ENCODE measurements around the gene KCNJ10. TPM values are rescaled to one million over a fixed set of nuclear protein-coding genes. Genes with fewer than 3 reads are reported as not detected.
A peak's percentile ranks its signal among the peaks of the same experiment; 100 is the strongest.

KCNJ10 gene
- total and polyA plus RNA-seq, 4 experiments from 2014 or later, result 0.08 TPM; not detected in 3

DNA sequence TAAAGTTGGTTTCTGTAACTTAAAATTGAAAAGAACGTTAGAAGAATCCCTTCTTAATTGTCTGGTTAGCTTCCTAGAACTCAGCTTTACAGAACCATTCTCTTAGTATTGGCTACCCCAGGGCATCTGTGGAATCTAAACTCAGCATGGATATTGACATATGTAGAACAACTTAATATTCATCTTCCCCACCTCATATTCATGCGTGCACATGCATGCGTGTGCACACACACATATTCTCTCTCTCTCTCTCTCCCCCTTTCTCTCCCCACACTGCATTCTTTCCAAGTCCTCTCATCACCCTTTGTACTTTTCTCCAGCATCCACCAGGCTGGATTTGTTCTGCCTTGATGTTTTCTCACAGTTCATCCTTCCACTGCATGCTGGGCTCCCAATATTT is 51.6 kb downstream of the KCNJ10 start:
- Histone ChIP-seq H3K27me3 (ENCODE audit: insufficient read depth, low read length) (no peaks in the 10 kb centered on the region), H3K9me3 (ENCODE audit: control insufficient read depth in 1 of 2, low read length in 2 of 2) (no peaks in the 10 kb centered on the region), H3K36me3 (ENCODE audit: insufficient read depth, low read length) (no peaks in the 10 kb centered on the region), H3K27ac (ENCODE audit: low read depth, low read length) (no peak overlapping the region), H3K4me1 (ENCODE audit: insufficient read depth, low read length) (no peaks in the 10 kb centered on the region), H3K4me3 (ENCODE audit: low read length in 2 of 2) (no peak overlapping the region)
- peaks cover 2 to 3% of the 10 kb centered on the region in 2 donors for H3K27me3 Mint-ChIP-seq
- H3K36me3 Mint-ChIP-seq, result no peaks in the 10 kb centered on the region
- CTCF ChIA-PET (ENCODE audit: partially characterized antibody), result interaction anchor here (1.0 to 6.5 kb wide), 3 partner anchors 9 to 67 kb away, joined by 3 to 58 read pairs (median 6); no protein-coding TSS in a partner anchor
- H3K9me3 Mint-ChIP-seq, result no peaks in the 10 kb centered on the region
- DNase-seq, result no peak
- H3K4me1 Mint-ChIP-seq, result no peaks in the 10 kb centered on the region
- no peak overlapping the region for H3K27ac Mint-ChIP-seq
- H3K4me3 Mint-ChIP-seq, result no peak overlapping the region
- POLR2A ChIA-PET (ENCODE audit: partially characterized antibody), result no interaction called here
- intact Hi-C loops (cut with micrococcal nuclease), result no loop called here

GRCh38 chr1:160017592-160017991 is 52.4 kb downstream of the KCNJ10 start:
- no peaks in the 10 kb centered on the region for H3K9me3 ChIP-seq (ENCODE audit: control insufficient read depth in 1 of 2, low read length in 2 of 2)
- no peak overlapping the region for H3K4me3 Mint-ChIP-seq
- POLR2A ChIA-PET (ENCODE audit: partially characterized antibody), result no interaction called here
- peaks cover 2 to 3% of the 10 kb centered on the region in 2 donors for H3K27me3 Mint-ChIP-seq
- no peaks in the 10 kb centered on the region for H3K4me1 ChIP-seq (ENCODE audit: insufficient read depth, low read length)
- no peak overlapping the region for H3K27ac ChIP-seq (ENCODE audit: low read depth, low read length)
- CTCF ChIA-PET (ENCODE audit: partially characterized antibody), result interaction anchor here (1.0 to 6.5 kb wide), 3 partner anchors 8 to 68 kb away, joined by 3 to 58 read pairs (median 6); no protein-coding TSS in a partner anchor
- DNase-seq, result no peak
- no peaks in the 10 kb centered on the region for H3K36me3 ChIP-seq (ENCODE audit: insufficient read depth, low read length)
- H3K4me3 ChIP-seq (ENCODE audit: low read length in 2 of 2), result no peak overlapping the region
- no peaks in the 10 kb centered on the region for H3K27me3 ChIP-seq (ENCODE audit: insufficient read depth, low read length)
- H3K27ac Mint-ChIP-seq, result no peak overlapping the region
- H3K4me1 Mint-ChIP-seq, result no peaks in the 10 kb centered on the region
- intact Hi-C loops (cut with micrococcal nuclease), result no loop called here
- H3K9me3 Mint-ChIP-seq, result no peaks in the 10 kb centered on the region
- no peaks in the 10 kb centered on the region for H3K36me3 Mint-ChIP-seq

- Histone ChIP-seq H3K9me3 (ENCODE audit: control insufficient read depth in 1 of 2, low read length in 2 of 2) (no peaks in the 10 kb centered on the region), H3K27ac (ENCODE audit: low read depth, low read length) (no peak overlapping the region), H3K4me3 (ENCODE audit: low read length in 2 of 2) (no peak overlapping the region), H3K4me1 (ENCODE audit: insufficient read depth, low read length) (no peaks in the 10 kb centered on the region), H3K36me3 (ENCODE audit: insufficient read depth, low read length) (no peaks in the 10 kb centered on the region), H3K27me3 (ENCODE audit: insufficient read depth, low read length) (no peaks in the 10 kb centered on the region)
- DNase-seq, result no peak
- H3K9me3 Mint-ChIP-seq, result no peaks in the 10 kb centered on the region
- intact Hi-C loops (cut with micrococcal nuclease), result no loop called here
- H3K4me3 Mint-ChIP-seq, result no peak overlapping the region
- no peaks in the 10 kb centered on the region for H3K4me1 Mint-ChIP-seq
- H3K27me3 Mint-ChIP-seq, result peaks cover 1% of the 10 kb centered on the region in 2 donors
- ChIA-PET POLR2A (ENCODE audit: partially characterized antibody) (no interaction called here), CTCF (ENCODE audit: partially characterized antibody) (no interaction called here)
- no peaks in the 10 kb centered on the region for H3K36me3 Mint-ChIP-seq
- no peak overlapping the region for H3K27ac Mint-ChIP-seq
These were observed 58.2 kb downstream of the KCNJ10 start for GRCh38 chr1:160011781-160012180.

DNA sequence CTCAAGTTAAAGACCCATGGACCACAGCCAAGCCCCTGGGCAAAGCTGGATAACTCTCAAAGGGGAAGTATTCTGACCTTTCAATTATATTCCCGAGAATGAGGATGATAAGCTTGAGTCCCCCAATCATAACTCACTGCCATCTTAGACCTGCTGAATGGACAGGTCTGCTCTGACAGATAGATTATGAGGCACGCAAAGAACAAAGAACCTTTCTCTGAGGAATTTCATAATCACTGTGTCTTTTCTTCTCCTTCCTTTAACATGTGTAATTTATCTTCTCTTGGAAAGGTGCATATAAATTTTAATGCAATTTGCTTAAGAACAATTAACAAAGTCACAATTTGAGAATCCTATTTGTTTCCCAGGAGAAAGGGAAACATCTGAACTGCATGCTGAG is 60.2 kb downstream of the KCNJ10 start:
- no peak for DNase-seq
- H3K4me3 Mint-ChIP-seq, result no peak overlapping the region
- no peaks in the 10 kb centered on the region for H3K9me3 ChIP-seq (ENCODE audit: control insufficient read depth in 1 of 2, low read length in 2 of 2)
- no peak overlapping the region for H3K27ac ChIP-seq (ENCODE audit: low read depth, low read length)
- CTCF ChIA-PET (ENCODE audit: partially characterized antibody), result interaction anchor here (2.0 to 6.2 kb wide), 3 partner anchors 8 to 210 kb away, joined by 6 to 77 read pairs (median 73); partner anchors contain the start of gene FCRL6
- H3K9me3 Mint-ChIP-seq, result no peaks in the 10 kb centered on the region
- H3K4me1 Mint-ChIP-seq, result no peaks in the 10 kb centered on the region
- H3K4me1 ChIP-seq (ENCODE audit: insufficient read depth, low read length), result no peaks in the 10 kb centered on the region
- no peak overlapping the region for H3K4me3 ChIP-seq (ENCODE audit: low read length in 2 of 2)
- H3K36me3 ChIP-seq (ENCODE audit: insufficient read depth, low read length), result no peaks in the 10 kb centered on the region
- POLR2A ChIA-PET (ENCODE audit: partially characterized antibody), result no interaction called here
- H3K27me3 ChIP-seq (ENCODE audit: insufficient read depth, low read length), result no peaks in the 10 kb centered on the region
- no peak overlapping the region for H3K27ac Mint-ChIP-seq
- intact Hi-C loops (cut with micrococcal nuclease), result loop anchor here (5.0 kb wide), 1 partner anchor 798 kb away; no protein-coding TSS in a partner anchor
- peaks cover 1% of the 10 kb centered on the region in 2 donors for H3K27me3 Mint-ChIP-seq
- no peaks in the 10 kb centered on the region for H3K36me3 Mint-ChIP-seq

- H3K27ac ChIP-seq (ENCODE audit: low read depth, low read length), result no peak overlapping the region
- no peaks in the 10 kb centered on the region for H3K27me3 ChIP-seq (ENCODE audit: insufficient read depth, low read length)
- Mint-ChIP-seq H3K27me3 (peaks cover 1 to 3% of the 10 kb centered on the region in 2 donors), H3K27ac (no peak overlapping the region), H3K9me3 (no peaks in the 10 kb centered on the region), H3K4me1 (no peaks in the 10 kb centered on the region), H3K36me3 (no peaks in the 10 kb centered on the region), H3K4me3 (no peak overlapping the region)
- H3K4me3 ChIP-seq (ENCODE audit: low read length in 2 of 2), result no peak overlapping the region
- intact Hi-C loops (cut with micrococcal nuclease), result loop anchor here (5.0 kb wide), 1 partner anchor 797 kb away; no protein-coding TSS in a partner anchor
- no peaks in the 10 kb centered on the region for H3K9me3 ChIP-seq (ENCODE audit: control insufficient read depth in 1 of 2, low read length in 2 of 2)
- no peaks in the 10 kb centered on the region for H3K4me1 ChIP-seq (ENCODE audit: insufficient read depth, low read length)
- ChIA-PET POLR2A (ENCODE audit: partially characterized antibody) (no interaction called here), CTCF (ENCODE audit: partially characterized antibody) (interaction anchor here (1.2 to 7.5 kb wide), 9 partner anchors 9 to 876 kb away, joined by 3 to 120 read pairs (median 26); partner anchors contain the start of genes DUSP23, FCRL6 and PIGM)
- no peak for DNase-seq
- H3K36me3 ChIP-seq (ENCODE audit: insufficient read depth, low read length), result no peaks in the 10 kb centered on the region
These were observed 60.9 kb downstream of the KCNJ10 start for GRCh38 chr1:160009081-160009480.

GRCh38 chr1:160007577-160008200 is 62.3 kb downstream of the KCNJ10 start:
- no peaks in the 10 kb centered on the region for H3K36me3 Mint-ChIP-seq
- no peaks in the 10 kb centered on the region for H3K27me3 ChIP-seq (ENCODE audit: insufficient read depth, low read length)
- no peak overlapping the region for H3K4me3 Mint-ChIP-seq
- no peaks in the 10 kb centered on the region for H3K36me3 ChIP-seq (ENCODE audit: insufficient read depth, low read length)
- no peak overlapping the region for H3K27ac Mint-ChIP-seq
- H3K4me3 ChIP-seq (ENCODE audit: low read length in 2 of 2), result no peak overlapping the region
- H3K9me3 ChIP-seq (ENCODE audit: control insufficient read depth in 1 of 2, low read length in 2 of 2), result no peaks in the 10 kb centered on the region
- H3K4me1 ChIP-seq (ENCODE audit: insufficient read depth, low read length), result no peaks in the 10 kb centered on the region
- intact Hi-C loops (cut with micrococcal nuclease), result loop anchor here (1.0 to 5.0 kb wide), 4 partner anchors 23 to 795 kb away; partner anchors contain the start of genes DUSP23 and PIGM
- H3K4me1 Mint-ChIP-seq, result no peaks in the 10 kb centered on the region
- peak in 4 of 5 donors; percentile 22 to 41 (median 33) for DNase-seq
- ChIA-PET CTCF (ENCODE audit: partially characterized antibody) (interaction anchor here (0.6 to 7.5 kb wide), 42 partner anchors 9 to 875 kb away, joined by 3 to 120 read pairs (median 5); partner anchors contain the start of genes FCRL6, IGSF9, KCNJ9 and PIGM), POLR2A (ENCODE audit: partially characterized antibody) (no interaction called here)
- no peaks in the 10 kb centered on the region for H3K9me3 Mint-ChIP-seq
- H3K27me3 Mint-ChIP-seq, result peaks cover 1 to 3% of the 10 kb centered on the region in 2 donors
- H3K27ac ChIP-seq (ENCODE audit: low read depth, low read length), result no peak overlapping the region

- H3K36me3 Mint-ChIP-seq, result no peaks in the 10 kb centered on the region
- CTCF ChIA-PET (ENCODE audit: partially characterized antibody), result interaction anchor here (0.7 to 7.5 kb wide), 35 partner anchors 7 to 873 kb away, joined by 3 to 120 read pairs (median 5); partner anchors contain the start of genes DUSP23, FCRL6, IGSF9 and KCNJ9
- POLR2A ChIA-PET (ENCODE audit: partially characterized antibody), result interaction anchor here (1.3 kb wide), 1 partner anchor 71 kb away, joined by 3 read pairs; no protein-coding TSS in a partner anchor
- H3K27ac Mint-ChIP-seq, result peak overlapping the region in 1 of 7 donors; percentile 13
- intact Hi-C loops (cut with micrococcal nuclease), result loop anchor here (1.0 to 5.0 kb wide), 4 partner anchors 24 to 794 kb away; partner anchors contain the start of gene PIGM
- DNase-seq, result peak; percentile 59 to 69 (median 62)
- no peaks in the 10 kb centered on the region for H3K27me3 ChIP-seq (ENCODE audit: insufficient read depth, low read length)
- no peaks in the 10 kb centered on the region for H3K4me1 Mint-ChIP-seq
- H3K4me3 ChIP-seq (ENCODE audit: low read length in 2 of 2), result no peak overlapping the region
- H3K36me3 ChIP-seq (ENCODE audit: insufficient read depth, low read length), result no peaks in the 10 kb centered on the region
- no peak overlapping the region for H3K4me3 Mint-ChIP-seq
- H3K9me3 ChIP-seq (ENCODE audit: control insufficient read depth in 1 of 2, low read length in 2 of 2), result no peaks in the 10 kb centered on the region
- peaks cover 1 to 5% of the 10 kb centered on the region in 2 donors for H3K27me3 Mint-ChIP-seq
- no peak overlapping the region for H3K27ac ChIP-seq (ENCODE audit: low read depth, low read length)
- no peaks in the 10 kb centered on the region for H3K9me3 Mint-ChIP-seq
- H3K4me1 ChIP-seq (ENCODE audit: insufficient read depth, low read length), result no peaks in the 10 kb centered on the region
These were observed 63.5 kb downstream of the KCNJ10 start for GRCh38 chr1:160006312-160006940.

Measured in CD4-positive, alpha-beta memory T cell (primary cell).